Measurements from ENCODE around the gene SAMHD1.
"Not testable (repeated sequence)": the region's sequence is repeated elsewhere in the genome, so short reads cannot be mapped to it uniquely, and the experiment has no call there.

The SAMHD1 gene

GRCh38 chr20:36916199-36916598 is 35.3 kb downstream of the SAMHD1 start:
- DNase-seq (ENCODE audit: low read depth), result no peak

GRCh38 chr20:36908603-36909002 is 42.9 kb downstream of the SAMHD1 start:
- DNase-seq (ENCODE audit: low read depth), result no peak

- DNase-seq (ENCODE audit: low read depth), result not testable (repeated sequence)
Observed at GRCh38 chr20:36906086-36906485, 45.4 kb downstream of the SAMHD1 start.

GRCh38 chr20:36905566-36905965 is 45.9 kb downstream of the SAMHD1 start:
- not testable (repeated sequence) for DNase-seq (ENCODE audit: low read depth)

GRCh38 chr20:36904690-36905089 is 46.8 kb downstream of the SAMHD1 start:
- no peak for DNase-seq (ENCODE audit: low read depth)

- no peak for DNase-seq (ENCODE audit: low read depth)
Observed at GRCh38 chr20:36895036-36895435, 56.5 kb downstream of the SAMHD1 start.

- no peak for DNase-seq (ENCODE audit: low read depth)
Observed at GRCh38 chr20:36893801-36894200, 57.7 kb downstream of the SAMHD1 start.

- DNase-seq (ENCODE audit: low read depth), result no peak
Observed at GRCh38 chr20:36891211-36891610, 60.3 kb downstream of the SAMHD1 start.

GRCh38 chr20:36890586-36890985 is 60.9 kb downstream of the SAMHD1 start:
- no peak for DNase-seq (ENCODE audit: low read depth)

- DNase-seq (ENCODE audit: low read depth), result no peak
Observed at GRCh38 chr20:36888880-36889516, 62.5 kb downstream of the SAMHD1 start.

GRCh38 chr20:36887752-36888090 is 63.8 kb downstream of the SAMHD1 start:
- no peak for DNase-seq (ENCODE audit: low read depth)

- DNase-seq (ENCODE audit: low read depth), result peak; percentile 61
Observed at GRCh38 chr20:36886859-36887751, 64.4 kb downstream of the SAMHD1 start.

GRCh38 chr20:36885356-36885755 is 66.2 kb downstream of the SAMHD1 start:
- DNase-seq (ENCODE audit: low read depth), result no peak

- DNase-seq (ENCODE audit: low read depth), result no peak
Observed at GRCh38 chr20:36883977-36884535, 67.5 kb downstream of the SAMHD1 start.

- DNase-seq (ENCODE audit: low read depth), result no peak
Observed at GRCh38 chr20:36881888-36882287, 69.6 kb downstream of the SAMHD1 start.

GRCh38 chr20:36881331-36881730 is 70.2 kb downstream of the SAMHD1 start:
- DNase-seq (ENCODE audit: low read depth), result no peak

GRCh38 chr20:36880741-36881250 is 70.7 kb downstream of the SAMHD1 start:
- DNase-seq (ENCODE audit: low read depth), result no peak

GRCh38 chr20:36878941-36879340 is 72.6 kb downstream of the SAMHD1 start:
- no peak for DNase-seq (ENCODE audit: low read depth)

- no peak for DNase-seq (ENCODE audit: low read depth)
Observed at GRCh38 chr20:36876473-36876833, 75.1 kb downstream of the SAMHD1 start.

- DNase-seq (ENCODE audit: low read depth), result no peak
Observed at GRCh38 chr20:36875702-36876472, 75.6 kb downstream of the SAMHD1 start, which contains the start of gene TLDC2. Gene TLDC2 (plus strand): TSS chr20:36876138. CDS start chr20:36876175, 37 bp downstream.

- not testable (repeated sequence) for DNase-seq (ENCODE audit: low read depth)
Observed at GRCh38 chr20:36875093-36875492, 76.4 kb downstream of the SAMHD1 start.

All from stimulated activated CD4-positive, alpha-beta T cell treated with anti-CD3 and anti-CD28 coated beads, Interleukin-2, amount 100 ng/mL, for 4 hours (primary cell).